TTC549 (cell line): ENCODE data around the gene SKIC8.

Source experiments
- FAIRE-seq: peaks from 2 replicates; lab custom pipeline; 2012; peaks lifted over from hg19 to GRCh38; lab: Jason Lieb, UNC

The SKIC8 gene

GRCh38 chr15:78291052-78291451 lies 8.4 kb downstream of the SKIC8 start:
- no peak for FAIRE-seq

DNA sequence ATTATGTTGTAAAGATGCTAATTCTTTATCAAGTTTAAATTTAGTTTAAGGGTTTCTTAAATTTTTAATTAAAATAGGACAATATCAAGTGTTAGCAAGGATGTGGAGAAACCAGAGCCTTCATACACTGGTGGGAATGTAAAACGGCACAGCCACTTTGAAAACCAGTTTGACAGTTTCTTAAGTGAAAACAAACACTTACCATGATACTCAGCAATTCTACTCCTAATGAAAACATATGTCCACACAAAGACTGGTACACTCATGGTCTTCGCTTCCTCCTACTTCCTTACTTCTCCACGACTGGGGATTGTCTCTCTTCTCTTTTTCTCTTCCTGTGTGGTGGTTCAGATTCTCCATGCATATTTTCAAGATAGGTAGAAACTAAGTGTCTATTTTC lies 9.2 kb downstream of the SKIC8 start:
- FAIRE-seq = no peak

DNA sequence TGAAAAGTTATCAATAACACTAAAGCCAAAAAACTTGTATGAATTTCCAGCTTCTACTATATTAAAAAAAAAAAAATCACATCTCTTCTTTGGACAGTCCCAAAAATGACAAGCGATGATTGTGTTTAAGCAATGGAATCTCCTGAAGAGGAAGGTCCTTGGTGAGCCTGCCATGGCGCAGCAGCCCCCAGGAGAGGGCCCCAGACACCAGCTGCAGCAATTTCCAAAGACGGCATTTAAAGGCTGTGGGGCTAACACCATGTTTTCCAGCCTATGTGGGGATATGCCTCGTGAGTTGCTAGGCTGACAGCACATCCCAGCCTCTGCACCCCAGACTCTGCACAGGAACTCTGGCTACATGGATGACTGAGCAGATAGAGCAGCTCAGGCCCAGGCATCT lies 14.7 kb downstream of the SKIC8 start:
- no peak for FAIRE-seq

- no peak for FAIRE-seq
Observed at GRCh38 chr15:78282324-78282723, 17.1 kb downstream of the SKIC8 start.

DNA sequence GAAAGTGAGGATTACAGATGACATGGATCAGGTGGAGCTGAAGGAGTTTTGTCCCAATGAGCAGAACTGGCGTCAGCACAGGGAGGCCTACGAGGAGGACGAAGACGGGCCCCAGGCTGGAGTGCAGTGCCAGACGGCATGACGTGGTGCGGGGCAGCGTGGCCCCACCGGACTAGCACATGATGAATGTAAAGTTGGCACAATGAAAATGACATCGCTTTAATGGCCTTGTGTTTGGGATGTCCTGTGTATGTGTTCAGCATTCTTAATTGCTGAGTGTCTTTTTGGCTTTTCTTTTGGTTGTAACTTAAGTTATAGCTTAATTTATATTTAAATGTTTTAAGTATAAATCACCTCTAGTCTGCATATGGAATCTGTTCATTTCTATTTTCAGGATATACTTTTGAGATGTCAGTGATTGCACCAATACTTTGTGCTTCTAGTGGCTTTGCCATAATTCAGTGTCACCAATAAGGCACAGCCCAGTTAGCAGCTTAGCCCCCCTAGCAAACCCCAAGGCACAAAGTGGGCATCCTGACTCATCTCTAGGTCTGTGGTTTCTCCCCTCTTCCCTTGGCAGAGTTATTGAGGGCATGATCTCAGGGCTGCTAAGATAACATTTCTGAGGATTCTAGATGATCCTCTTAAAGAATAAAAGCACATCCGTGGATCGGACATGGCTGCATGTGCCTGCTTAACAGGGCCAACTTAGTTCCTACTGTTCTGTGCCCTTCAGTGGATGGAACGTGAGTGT lies 18.9 kb downstream of the SKIC8 start:
- FAIRE-seq = no peak

DNA sequence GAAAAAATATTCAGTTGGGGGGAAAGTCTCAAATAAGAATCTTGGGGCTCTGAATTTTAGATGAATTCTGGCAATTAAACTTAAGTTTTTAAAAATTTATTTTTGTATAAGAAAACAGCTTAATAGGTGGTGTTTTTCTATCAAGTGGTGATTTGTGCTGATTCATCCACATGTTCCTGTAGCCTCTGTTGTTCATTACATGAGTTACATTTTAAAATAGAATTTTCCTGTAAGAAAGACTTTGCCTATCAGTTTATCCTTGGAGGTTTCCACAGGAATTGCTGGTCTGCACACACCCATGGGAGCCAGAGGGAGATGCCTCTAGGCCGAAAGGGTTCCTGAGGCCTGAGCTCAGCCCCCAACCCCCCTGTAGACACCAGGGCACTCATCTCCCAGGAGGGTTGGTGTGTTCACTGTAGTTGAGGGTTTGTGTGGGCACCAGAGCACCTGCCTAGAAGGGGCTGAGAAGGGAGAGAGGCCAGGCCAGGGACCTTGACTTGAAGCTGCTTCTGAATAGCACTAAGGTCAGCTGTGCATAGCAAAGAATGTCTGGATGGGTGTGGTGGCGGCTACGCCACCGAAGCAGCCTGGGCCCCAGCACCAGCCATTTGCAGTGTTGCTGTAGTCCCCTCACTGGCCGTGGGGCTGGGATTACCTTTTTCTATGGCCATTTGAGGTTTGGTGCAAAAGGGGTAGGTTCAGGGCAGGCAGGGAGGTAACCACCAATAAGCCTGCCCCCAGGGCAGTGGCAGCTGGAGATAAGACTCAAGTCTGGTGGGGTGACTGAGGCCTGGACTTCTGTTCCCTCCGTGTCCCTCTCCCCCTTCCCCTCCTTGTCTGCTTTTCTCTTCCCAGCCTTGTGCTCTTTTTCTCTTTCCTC lies 23.1 kb downstream of the SKIC8 start:
- FAIRE-seq = no peak

- no peak for FAIRE-seq
Observed at GRCh38 chr15:78274994-78275393, 24.4 kb downstream of the SKIC8 start.

DNA sequence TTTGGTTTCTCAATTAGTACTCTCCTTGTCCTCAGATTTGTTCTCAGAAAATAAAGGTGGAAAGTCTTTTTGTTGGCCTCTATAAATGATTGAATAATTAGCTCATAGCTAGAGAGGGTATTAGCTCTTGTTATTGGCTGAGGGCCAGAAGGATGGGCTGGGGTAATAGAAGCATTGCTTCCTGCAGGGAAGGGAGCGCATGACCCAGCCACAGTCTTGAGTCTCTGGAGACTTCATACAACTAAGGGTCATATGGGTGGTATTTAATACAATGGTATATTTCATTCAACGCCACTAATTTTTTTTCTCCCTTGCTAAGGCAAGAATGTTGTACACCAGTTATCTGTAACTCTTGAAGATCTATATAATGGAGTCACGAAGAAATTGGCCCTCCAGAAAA lies 26.6 kb downstream of the SKIC8 start:
- no peak for FAIRE-seq

- no peak for FAIRE-seq
Observed at GRCh38 chr15:78272316-78272715, 27.1 kb downstream of the SKIC8 start.

DNA sequence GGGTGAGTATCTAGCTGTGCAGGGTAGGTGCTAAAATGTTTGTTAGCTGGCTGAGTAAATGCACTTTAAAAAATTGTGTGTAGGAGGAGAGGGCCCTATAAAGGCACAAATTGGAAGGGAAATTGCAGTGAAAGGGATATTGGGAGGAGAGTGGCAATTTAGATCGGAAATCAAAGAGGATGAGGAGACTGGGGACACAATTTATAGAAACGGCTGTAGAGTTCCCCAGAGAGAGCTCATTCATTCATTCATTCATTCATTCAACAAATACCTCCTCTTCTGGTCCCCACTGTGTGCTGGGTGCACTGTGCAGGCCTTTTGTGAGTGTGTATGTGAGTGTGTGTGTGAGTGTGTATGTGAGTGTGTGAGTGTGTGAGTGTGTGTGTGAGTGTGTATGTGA lies 32.6 kb downstream of the SKIC8 start:
- no peak for FAIRE-seq

- FAIRE-seq = no peak
Observed at GRCh38 chr15:78266229-78266628, 33.2 kb downstream of the SKIC8 start.

DNA sequence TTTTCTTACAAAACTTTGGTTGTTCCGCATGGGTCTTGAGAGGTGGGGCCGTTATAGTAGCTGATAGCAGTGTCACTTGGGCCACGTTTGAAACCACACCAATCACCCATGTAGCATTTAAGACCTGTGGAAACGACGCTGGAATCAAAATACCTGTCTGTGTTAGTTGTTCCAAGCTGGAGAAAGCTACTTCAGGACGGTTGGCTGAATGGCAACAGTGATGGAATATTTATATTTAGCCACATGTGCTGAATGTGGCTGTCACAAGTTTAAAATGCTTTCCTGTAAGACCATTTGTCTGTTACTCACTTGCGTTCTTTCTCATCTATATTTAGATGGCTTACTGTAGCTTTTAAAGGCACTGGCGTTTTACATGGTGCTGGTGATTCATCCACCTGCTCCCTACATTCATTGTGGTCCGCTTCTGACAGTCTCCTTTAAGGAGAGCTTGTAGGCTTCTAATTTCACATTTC lies 33.6 kb downstream of the SKIC8 start:
- FAIRE-seq = no peak

DNA sequence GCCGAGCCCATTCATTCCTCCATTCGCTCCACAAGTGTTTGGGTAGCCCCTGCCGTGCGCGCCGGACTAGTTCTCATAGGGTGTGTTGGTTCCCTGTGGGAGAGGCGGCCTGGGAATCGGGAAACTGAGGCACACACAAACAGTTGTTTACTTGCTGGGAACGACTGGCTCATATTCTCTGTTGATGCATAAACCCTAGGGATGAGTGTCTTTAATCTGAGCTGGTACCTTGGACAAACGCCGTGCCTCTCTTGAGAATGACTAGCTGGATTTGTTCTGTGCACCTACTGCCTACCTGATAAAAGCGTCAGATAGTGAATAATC lies 34.3 kb downstream of the SKIC8 start:
- FAIRE-seq = no peak

- no peak for FAIRE-seq
Observed at GRCh38 chr15:78264304-78265136, 34.9 kb downstream of the SKIC8 start, which contains the start of gene DNAJA4. Gene DNAJA4 (plus strand): TSS chr15:78264562. CDS start chr15:78264764, 202 bp downstream.

GRCh38 chr15:78263907-78264303 lies 35.5 kb downstream of the SKIC8 start:
- no peak for FAIRE-seq

GRCh38 chr15:78263351-78263781 lies 36.0 kb downstream of the SKIC8 start:
- FAIRE-seq = no peak

DNA sequence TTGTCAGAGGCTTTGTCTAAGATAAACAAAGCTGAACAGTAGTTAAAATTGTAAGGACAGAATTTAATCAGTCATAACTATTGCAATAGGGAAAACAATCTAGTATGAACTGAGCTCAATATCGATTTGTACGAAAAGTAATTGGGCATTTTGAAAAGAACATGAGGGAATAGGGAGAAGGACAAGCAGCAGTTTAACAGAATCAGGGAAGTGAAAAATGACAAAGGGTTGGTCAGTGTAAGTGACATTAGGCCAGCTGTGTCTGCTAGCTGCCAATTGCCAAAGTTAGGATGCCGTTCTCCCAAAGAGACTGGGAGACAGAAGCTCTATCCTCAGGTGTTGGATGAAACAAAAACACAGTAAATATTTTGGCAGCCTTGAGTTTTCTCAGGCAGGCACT lies 38.3 kb downstream of the SKIC8 start:
- no peak for FAIRE-seq

DNA sequence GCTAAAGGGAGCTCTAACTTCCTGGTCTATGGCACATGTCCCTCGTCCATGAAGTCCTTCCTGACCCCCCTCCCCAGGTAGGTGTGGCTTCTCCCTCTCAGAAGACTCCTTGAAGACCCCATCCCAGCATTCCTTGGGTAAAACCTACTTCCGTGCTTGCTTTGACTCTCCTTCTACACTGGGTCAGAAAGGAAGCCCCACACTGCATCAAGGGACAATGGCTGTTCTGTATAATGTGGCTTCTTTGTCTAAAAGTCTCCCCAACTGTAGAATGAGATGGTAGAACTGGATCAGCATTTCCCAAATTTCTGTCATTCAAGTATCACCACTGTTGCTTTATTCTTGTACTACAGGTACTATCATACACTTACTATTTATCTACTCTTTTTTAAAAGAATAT lies 38.9 kb downstream of the SKIC8 start:
- FAIRE-seq = no peak

DNA sequence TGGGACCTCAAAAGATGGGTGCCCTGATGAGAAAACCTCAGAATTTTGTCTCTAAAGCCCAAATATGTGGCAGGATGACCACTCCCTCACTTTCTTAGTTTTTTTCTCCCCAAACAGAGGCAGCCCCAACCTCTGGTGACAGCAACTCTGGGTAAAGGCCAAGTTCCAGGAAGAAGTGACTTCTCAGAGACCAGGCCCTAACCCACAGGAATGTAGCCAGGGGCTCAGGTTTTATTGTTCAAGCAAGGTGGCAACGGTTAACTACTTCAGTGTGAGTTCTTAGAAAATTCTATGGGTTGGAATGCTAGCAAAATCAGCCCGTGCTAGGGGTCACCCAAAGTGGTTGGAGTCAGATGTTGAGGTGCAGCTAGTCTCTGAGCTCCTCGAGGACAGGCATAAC lies 40.2 kb downstream of the SKIC8 start:
- no peak for FAIRE-seq

DNA sequence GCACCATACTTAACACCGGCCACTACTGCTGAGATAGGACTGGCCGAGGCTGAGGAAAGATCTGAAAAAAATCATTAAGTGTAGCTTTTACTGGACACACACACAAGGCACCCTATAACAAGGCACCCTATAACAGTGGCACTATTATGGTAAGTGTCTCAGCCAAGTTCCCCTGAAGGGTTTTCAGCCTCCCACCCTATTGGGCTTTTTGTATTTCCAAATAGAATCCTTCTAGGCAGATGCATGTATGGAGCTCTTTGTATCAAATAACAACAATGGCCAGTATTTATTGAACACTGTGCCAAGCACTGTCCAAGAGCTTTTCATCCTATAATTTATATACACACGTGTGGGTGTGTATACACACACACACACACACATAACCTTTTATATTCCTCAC lies 41.7 kb downstream of the SKIC8 start:
- FAIRE-seq = no peak

DNA sequence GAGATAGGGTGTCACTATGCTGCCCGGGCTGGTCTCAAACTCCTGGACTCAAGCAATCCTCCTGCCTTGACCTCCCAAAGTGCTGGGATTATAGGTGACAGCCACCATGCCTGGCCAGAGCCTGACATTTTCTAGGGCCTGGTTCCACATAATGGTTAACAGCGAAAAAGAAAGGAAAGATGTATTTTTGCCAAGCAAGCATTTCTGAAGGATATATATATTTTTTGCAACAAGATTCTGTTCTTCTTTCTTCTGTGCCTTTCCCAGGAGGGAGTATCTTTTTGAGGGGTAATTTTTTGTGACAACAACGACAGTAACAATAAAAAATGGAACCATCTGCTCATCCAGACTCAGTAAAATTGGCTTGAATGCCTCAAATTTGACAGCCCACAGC lies 43.4 kb downstream of the SKIC8 start:
- FAIRE-seq = no peak

- FAIRE-seq = no peak
Observed at GRCh38 chr15:78255421-78256043, 43.9 kb downstream of the SKIC8 start.
